GM23338 (cell line): ENCODE measurements around the gene GUCA1A. TPM values are rescaled to one million over a fixed set of nuclear protein-coding genes. Genes with fewer than 3 reads are reported as not detected.

Source experiments
- ATAC-seq: fragments of 200-7000 bp; cut with Tn5 transposase; 3 replicates; pipeline ENCODE4 v1.9.1; 2020
- DNase-seq: peaks from one replicate; pipeline ENCODE4 v3.0.0-alpha.2; 2015; ENCODE audit warnings: low spot score
- H2AFZ ChIP-seq: fragments of 200-600 bp; sonication (generic); 2 replicates; pipeline ENCODE4 v1.8.0; 2016; ENCODE audit warnings: antibody characterized with exemption, mild to moderate bottlenecking, moderate library complexity
- H3F3A ChIP-seq: fragments of 200-600 bp; sonication (generic); replicated peaks from 2 replicates; pipeline ENCODE4 v1.8.0; 2017; ENCODE audit warnings: antibody characterized with exemption, mixed run types, low read depth
- H3K27ac ChIP-seq: fragments of 200-600 bp; sonication (generic); 2 replicates; pipeline ENCODE4 v1.6.1; 2016; ENCODE audit warnings: low read depth
- H3K27me3 ChIP-seq: fragments of 200-600 bp; sonication (generic); 2 replicates; pipeline ENCODE4 v1.8.0; 2016; ENCODE audit warnings: mild to moderate bottlenecking, mixed run types, moderate library complexity; ENCODE audit not compliant: insufficient read depth
- H3K36me3 ChIP-seq: fragments of 200-600 bp; sonication (generic); 2 replicates; pipeline ENCODE4 v1.8.0; 2016; ENCODE audit warnings: mild to moderate bottlenecking; ENCODE audit not compliant: insufficient read depth
- H3K4me1 ChIP-seq: fragments of 200-600 bp; sonication (generic); 2 replicates; pipeline ENCODE4 v1.8.0; 2016; ENCODE audit warnings: mild to moderate bottlenecking, moderate library complexity; ENCODE audit not compliant: insufficient read depth
- H3K4me2 ChIP-seq: fragments of 200-600 bp; sonication (generic); 2 replicates; pipeline ENCODE4 v1.7.1; 2017; ENCODE audit warnings: mixed run types
- H3K4me3 ChIP-seq: fragments of 200-600 bp; sonication (generic); 2 replicates; pipeline ENCODE4 v1.6.1; 2016; ENCODE audit warnings: mixed run types
- H3K79me2 ChIP-seq: fragments of 200-600 bp; sonication (generic); replicated peaks from 2 replicates; pipeline ENCODE4 v1.8.0; 2017; ENCODE audit warnings: mild to moderate bottlenecking; ENCODE audit not compliant: insufficient read depth
- H3K9me2 ChIP-seq: fragments of 200-600 bp; sonication (generic); 2 replicates; pipeline ENCODE4 v1.8.0; 2017; ENCODE audit not compliant: insufficient read depth
- H4K20me1 ChIP-seq: fragments of 200-600 bp; sonication (generic); replicated peaks from 2 replicates; pipeline ENCODE4 v1.8.0; 2017; ENCODE audit warnings: mild to moderate bottlenecking; ENCODE audit not compliant: insufficient read depth
- H3K27ac Mint-ChIP-seq: 2 replicates; pipeline ENCODE4 v1.8.0; 2020; ENCODE audit warnings: inconsistent platforms, mild to moderate bottlenecking, moderate library complexity, mixed read lengths
- H3K27me3 Mint-ChIP-seq: 3 replicates; pipeline ENCODE4 v1.8.0; 2022; ENCODE audit warnings: low read depth, mild to moderate bottlenecking, moderate library complexity, mixed read lengths, inconsistent platforms; ENCODE audit not compliant: insufficient read depth, poor library complexity
- H3K36me3 Mint-ChIP-seq: 3 replicates; pipeline ENCODE4 v1.8.0; 2021; ENCODE audit warnings: low read depth, mild to moderate bottlenecking, inconsistent platforms, moderate library complexity, mixed read lengths
- H3K4me1 Mint-ChIP-seq: 3 replicates; pipeline ENCODE4 v1.8.0; 2020; ENCODE audit warnings: mild to moderate bottlenecking, inconsistent platforms, mixed read lengths
- H3K4me3 Mint-ChIP-seq: 3 replicates; pipeline ENCODE4 v1.8.0; 2021; ENCODE audit warnings: moderate library complexity, mild to moderate bottlenecking, inconsistent platforms, mixed read lengths
- H3K9me3 Mint-ChIP-seq: 3 replicates; pipeline ENCODE4 v1.8.0; 2020; ENCODE audit warnings: moderate library complexity, mild to moderate bottlenecking, inconsistent platforms, mixed read lengths
- CREB1 ChIP-seq: fragments of 250-450 bp; sonication (Bioruptor Pico); IDR thresholded peaks from 2 replicates; pipeline ENCODE4 v1.5.0; 2020; ENCODE audit warnings: low read depth, mild to moderate bottlenecking, moderate library complexity
- EZH2 ChIP-seq: fragments of 200-600 bp; sonication (generic); IDR thresholded peaks from one replicate; pipeline ENCODE4 v1.8.0; 2017; ENCODE audit warnings: antibody characterized with exemption, mild to moderate bottlenecking, low read depth; ENCODE audit not compliant: unreplicated experiment
- EZH2phosphoT487 ChIP-seq: fragments of 200-600 bp; sonication (generic); IDR thresholded peaks from one replicate; pipeline ENCODE4 v1.8.1; 2018; ENCODE audit warnings: antibody characterized with exemption; ENCODE audit not compliant: unreplicated experiment
- JUNB ChIP-seq: IDR thresholded peaks from one replicate; pipeline ENCODE4 v1.6.1; 2016; ENCODE audit warnings: antibody characterized with exemption; ENCODE audit not compliant: unreplicated experiment
- NANOG ChIP-seq: IDR thresholded peaks from 2 replicates; pipeline ENCODE4 v1.6.1; 2016; ENCODE audit warnings: antibody characterized with exemption, borderline replicate concordance
- POLR2AphosphoS5 ChIP-seq: IDR thresholded peaks from 2 replicates; pipeline ENCODE4 v1.6.1; 2016; ENCODE audit warnings: antibody characterized with exemption, low read depth
- STAT1 ChIP-seq: IDR thresholded peaks from one replicate; pipeline ENCODE4 v1.6.1; 2016; ENCODE audit warnings: antibody characterized with exemption; ENCODE audit not compliant: unreplicated experiment
- ZNF114 ChIP-seq: fragments of 250-450 bp; sonication (Bioruptor Pico); IDR thresholded peaks from 2 replicates; pipeline ENCODE4 v1.5.0; 2020; ENCODE audit warnings: mild to moderate bottlenecking, moderate library complexity
- ZNF331 ChIP-seq: fragments of 250-450 bp; sonication (Bioruptor Pico); IDR thresholded peaks from 2 replicates; pipeline ENCODE4 v1.5.0; 2020; ENCODE audit warnings: low read depth, mild to moderate bottlenecking, moderate library complexity
- polyA plus RNA-seq: library from polyadenylated mRNA; unstranded; fragments of >200 nt; fragmentation: Nextera tagmentation; extraction: Ambion mirVana; gene quantifications from 2 replicates; pipeline ENCODE4 v1.2.1, GENCODE V29; 2016
- total RNA-seq: library from RNA; depleted of rRNA; stranded (reverse); fragments of >200 nt; shearing (Covaris generic); gene quantifications from 2 replicates; pipeline ENCODE4 v1.2.3, GENCODE V29; 2014
- TF ChIP-seq, protein P1 (sequence below): IDR thresholded peaks from one replicate; pipeline ENCODE4 v1.6.1; 2018; ENCODE audit warnings: antibody characterized with exemption; ENCODE audit not compliant: unreplicated experiment
- TF ChIP-seq, protein P2 (sequence below): fragments of 250-450 bp; sonication (Bioruptor Pico); IDR thresholded peaks from 2 replicates; pipeline ENCODE4 v1.5.0; 2020; ENCODE audit warnings: mild to moderate bottlenecking, moderate library complexity
- TF ChIP-seq, protein P3 (sequence below), 2 experiments: fragments of 200-600 bp in 1 of 2; sonication (generic) in 1 of 2; conservative IDR thresholded peaks; 2 replicates each; pipeline versions ENCODE4 v1.5.1 to v1.6.1; 2016 to 2017; ENCODE audit warnings: antibody characterized with exemption in 2 of 2, low read depth in 2 of 2, mild to moderate bottlenecking in 2 of 2, moderate library complexity in 1 of 2
- TF ChIP-seq, protein P4 (sequence below): IDR thresholded peaks from 2 replicates; pipeline ENCODE4 v1.6.1; 2016; ENCODE audit warnings: antibody characterized with exemption

GUCA1A gene
- total and polyA plus RNA-seq, 2 experiments from 2014 or later: 5.2 to 10.6 TPM

DNA sequence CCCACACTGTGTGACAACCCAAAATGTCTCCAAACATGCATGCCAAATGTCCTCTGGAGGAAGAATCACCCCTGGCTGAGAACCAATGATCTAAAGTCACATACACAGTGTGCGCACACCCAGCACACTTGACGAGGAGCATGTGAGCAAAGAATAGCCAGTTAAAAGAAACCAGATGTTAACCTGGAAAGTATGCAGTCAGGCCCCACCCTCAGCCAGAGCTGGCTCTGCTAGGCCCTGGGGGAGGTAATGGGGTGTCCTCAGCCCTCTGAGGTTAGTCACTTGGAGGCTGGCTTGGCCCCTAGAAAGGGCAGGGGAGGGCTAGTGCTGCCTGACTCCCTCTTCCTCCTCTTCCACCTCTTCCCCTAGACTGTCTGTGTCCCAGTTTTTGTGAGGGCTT is 15.2 kb upstream of the GUCA1A start:
- Mint-ChIP-seq H3K27ac (no peak overlapping the region), H3K4me3 (no peak overlapping the region), H3K36me3 (no peaks in the 10 kb centered on the region), H3K27me3 (peaks cover 16% of the 10 kb centered on the region), H3K9me3 (no peaks in the 10 kb centered on the region), H3K4me1 (peaks cover 35% of the 10 kb centered on the region)
- no peaks in the 10 kb centered on the region for H3K27me3 ChIP-seq
- H3F3A ChIP-seq: no peaks in the 10 kb centered on the region; the same call in 1 of the 2 replicates
- no peak overlapping the region for H3K27ac ChIP-seq
- no peaks in the 10 kb centered on the region for H4K20me1 ChIP-seq
- no peak overlapping the region for H3K4me2 ChIP-seq
- no peak for ATAC-seq
- H2AFZ ChIP-seq: no peak overlapping the region
- no peaks in the 10 kb centered on the region for H3K79me2 ChIP-seq
- no peaks in the 10 kb centered on the region for H3K36me3 ChIP-seq
- TF ChIP-seq NANOG: no peak
- TF ChIP-seq, protein P1, sequence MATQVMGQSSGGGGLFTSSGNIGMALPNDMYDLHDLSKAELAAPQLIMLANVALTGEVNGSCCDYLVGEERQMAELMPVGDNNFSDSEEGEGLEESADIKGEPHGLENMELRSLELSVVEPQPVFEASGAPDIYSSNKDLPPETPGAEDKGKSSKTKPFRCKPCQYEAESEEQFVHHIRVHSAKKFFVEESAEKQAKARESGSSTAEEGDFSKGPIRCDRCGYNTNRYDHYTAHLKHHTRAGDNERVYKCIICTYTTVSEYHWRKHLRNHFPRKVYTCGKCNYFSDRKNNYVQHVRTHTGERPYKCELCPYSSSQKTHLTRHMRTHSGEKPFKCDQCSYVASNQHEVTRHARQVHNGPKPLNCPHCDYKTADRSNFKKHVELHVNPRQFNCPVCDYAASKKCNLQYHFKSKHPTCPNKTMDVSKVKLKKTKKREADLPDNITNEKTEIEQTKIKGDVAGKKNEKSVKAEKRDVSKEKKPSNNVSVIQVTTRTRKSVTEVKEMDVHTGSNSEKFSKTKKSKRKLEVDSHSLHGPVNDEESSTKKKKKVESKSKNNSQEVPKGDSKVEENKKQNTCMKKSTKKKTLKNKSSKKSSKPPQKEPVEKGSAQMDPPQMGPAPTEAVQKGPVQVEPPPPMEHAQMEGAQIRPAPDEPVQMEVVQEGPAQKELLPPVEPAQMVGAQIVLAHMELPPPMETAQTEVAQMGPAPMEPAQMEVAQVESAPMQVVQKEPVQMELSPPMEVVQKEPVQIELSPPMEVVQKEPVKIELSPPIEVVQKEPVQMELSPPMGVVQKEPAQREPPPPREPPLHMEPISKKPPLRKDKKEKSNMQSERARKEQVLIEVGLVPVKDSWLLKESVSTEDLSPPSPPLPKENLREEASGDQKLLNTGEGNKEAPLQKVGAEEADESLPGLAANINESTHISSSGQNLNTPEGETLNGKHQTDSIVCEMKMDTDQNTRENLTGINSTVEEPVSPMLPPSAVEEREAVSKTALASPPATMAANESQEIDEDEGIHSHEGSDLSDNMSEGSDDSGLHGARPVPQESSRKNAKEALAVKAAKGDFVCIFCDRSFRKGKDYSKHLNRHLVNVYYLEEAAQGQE: no peak
- TF ChIP-seq, protein P2, sequence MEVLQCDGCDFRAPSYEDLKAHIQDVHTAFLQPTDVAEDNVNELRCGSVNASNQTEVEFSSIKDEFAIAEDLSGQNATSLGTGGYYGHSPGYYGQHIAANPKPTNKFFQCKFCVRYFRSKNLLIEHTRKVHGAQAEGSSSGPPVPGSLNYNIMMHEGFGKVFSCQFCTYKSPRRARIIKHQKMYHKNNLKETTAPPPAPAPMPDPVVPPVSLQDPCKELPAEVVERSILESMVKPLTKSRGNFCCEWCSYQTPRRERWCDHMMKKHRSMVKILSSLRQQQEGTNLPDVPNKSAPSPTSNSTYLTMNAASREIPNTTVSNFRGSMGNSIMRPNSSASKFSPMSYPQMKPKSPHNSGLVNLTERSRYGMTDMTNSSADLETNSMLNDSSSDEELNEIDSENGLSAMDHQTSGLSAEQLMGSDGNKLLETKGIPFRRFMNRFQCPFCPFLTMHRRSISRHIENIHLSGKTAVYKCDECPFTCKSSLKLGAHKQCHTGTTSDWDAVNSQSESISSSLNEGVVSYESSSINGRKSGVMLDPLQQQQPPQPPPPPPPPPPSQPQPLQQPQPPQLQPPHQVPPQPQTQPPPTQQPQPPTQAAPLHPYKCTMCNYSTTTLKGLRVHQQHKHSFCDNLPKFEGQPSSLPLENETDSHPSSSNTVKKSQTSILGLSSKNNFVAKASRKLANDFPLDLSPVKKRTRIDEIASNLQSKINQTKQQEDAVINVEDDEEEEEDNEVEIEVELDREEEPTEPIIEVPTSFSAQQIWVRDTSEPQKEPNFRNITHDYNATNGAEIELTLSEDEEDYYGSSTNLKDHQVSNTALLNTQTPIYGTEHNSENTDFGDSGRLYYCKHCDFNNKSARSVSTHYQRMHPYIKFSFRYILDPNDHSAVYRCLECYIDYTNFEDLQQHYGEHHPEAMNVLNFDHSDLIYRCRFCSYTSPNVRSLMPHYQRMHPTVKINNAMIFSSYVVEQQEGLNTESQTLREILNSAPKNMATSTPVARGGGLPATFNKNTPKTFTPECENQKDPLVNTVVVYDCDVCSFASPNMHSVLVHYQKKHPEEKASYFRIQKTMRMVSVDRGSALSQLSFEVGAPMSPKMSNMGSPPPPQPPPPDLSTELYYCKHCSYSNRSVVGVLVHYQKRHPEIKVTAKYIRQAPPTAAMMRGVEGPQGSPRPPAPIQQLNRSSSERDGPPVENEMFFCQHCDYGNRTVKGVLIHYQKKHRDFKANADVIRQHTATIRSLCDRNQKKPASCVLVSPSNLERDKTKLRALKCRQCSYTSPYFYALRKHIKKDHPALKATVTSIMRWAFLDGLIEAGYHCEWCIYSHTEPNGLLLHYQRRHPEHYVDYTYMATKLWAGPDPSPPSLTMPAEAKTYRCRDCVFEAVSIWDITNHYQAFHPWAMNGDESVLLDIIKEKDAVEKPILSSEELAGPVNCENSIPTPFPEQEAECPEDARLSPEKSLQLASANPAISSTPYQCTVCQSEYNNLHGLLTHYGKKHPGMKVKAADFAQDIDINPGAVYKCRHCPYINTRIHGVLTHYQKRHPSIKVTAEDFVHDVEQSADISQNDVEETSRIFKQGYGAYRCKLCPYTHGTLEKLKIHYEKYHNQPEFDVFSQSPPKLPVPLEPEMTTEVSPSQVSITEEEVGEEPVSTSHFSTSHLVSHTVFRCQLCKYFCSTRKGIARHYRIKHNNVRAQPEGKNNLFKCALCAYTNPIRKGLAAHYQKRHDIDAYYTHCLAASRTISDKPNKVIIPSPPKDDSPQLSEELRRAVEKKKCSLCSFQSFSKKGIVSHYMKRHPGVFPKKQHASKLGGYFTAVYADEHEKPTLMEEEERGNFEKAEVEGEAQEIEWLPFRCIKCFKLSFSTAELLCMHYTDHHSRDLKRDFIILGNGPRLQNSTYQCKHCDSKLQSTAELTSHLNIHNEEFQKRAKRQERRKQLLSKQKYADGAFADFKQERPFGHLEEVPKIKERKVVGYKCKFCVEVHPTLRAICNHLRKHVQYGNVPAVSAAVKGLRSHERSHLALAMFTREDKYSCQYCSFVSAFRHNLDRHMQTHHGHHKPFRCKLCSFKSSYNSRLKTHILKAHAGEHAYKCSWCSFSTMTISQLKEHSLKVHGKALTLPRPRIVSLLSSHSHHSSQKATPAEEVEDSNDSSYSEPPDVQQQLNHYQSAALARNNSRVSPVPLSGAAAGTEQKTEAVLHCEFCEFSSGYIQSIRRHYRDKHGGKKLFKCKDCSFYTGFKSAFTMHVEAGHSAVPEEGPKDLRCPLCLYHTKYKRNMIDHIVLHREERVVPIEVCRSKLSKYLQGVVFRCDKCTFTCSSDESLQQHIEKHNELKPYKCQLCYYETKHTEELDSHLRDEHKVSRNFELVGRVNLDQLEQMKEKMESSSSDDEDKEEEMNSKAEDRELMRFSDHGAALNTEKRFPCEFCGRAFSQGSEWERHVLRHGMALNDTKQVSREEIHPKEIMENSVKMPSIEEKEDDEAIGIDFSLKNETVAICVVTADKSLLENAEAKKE (CRISPR knock-in tag): no peak
- TF ChIP-seq EZH2phosphoT487: no peak
- TF ChIP-seq JUNB: no peak
- no peak for TF ChIP-seq ZNF114 (CRISPR knock-in tag)
- TF ChIP-seq ZNF331 (CRISPR knock-in tag): no peak
- no peak for TF ChIP-seq POLR2AphosphoS5
- TF ChIP-seq EZH2: no peak
- TF ChIP-seq, protein P3, sequence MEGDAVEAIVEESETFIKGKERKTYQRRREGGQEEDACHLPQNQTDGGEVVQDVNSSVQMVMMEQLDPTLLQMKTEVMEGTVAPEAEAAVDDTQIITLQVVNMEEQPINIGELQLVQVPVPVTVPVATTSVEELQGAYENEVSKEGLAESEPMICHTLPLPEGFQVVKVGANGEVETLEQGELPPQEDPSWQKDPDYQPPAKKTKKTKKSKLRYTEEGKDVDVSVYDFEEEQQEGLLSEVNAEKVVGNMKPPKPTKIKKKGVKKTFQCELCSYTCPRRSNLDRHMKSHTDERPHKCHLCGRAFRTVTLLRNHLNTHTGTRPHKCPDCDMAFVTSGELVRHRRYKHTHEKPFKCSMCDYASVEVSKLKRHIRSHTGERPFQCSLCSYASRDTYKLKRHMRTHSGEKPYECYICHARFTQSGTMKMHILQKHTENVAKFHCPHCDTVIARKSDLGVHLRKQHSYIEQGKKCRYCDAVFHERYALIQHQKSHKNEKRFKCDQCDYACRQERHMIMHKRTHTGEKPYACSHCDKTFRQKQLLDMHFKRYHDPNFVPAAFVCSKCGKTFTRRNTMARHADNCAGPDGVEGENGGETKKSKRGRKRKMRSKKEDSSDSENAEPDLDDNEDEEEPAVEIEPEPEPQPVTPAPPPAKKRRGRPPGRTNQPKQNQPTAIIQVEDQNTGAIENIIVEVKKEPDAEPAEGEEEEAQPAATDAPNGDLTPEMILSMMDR (conservative IDR thresholded peaks at IDR 0.05; ENCODE audit: low read depth in 2 of 2): no peak
- TF ChIP-seq, protein P4, sequence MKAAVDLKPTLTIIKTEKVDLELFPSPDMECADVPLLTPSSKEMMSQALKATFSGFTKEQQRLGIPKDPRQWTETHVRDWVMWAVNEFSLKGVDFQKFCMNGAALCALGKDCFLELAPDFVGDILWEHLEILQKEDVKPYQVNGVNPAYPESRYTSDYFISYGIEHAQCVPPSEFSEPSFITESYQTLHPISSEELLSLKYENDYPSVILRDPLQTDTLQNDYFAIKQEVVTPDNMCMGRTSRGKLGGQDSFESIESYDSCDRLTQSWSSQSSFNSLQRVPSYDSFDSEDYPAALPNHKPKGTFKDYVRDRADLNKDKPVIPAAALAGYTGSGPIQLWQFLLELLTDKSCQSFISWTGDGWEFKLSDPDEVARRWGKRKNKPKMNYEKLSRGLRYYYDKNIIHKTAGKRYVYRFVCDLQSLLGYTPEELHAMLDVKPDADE: no peak
- no peak for TF ChIP-seq STAT1
- TF ChIP-seq CREB1 (CRISPR knock-in tag): no peak
- no peaks in the 10 kb centered on the region for H3K9me2 ChIP-seq
- H3K4me1 ChIP-seq: peaks cover 11% of the 10 kb centered on the region
- DNase-seq: no peak
- H3K4me3 ChIP-seq: no peak overlapping the region
